NCI-H82 (cell line): ENCODE measurements around the gene GRK5.
"Not testable (repeated sequence)": the region's sequence is repeated elsewhere in the genome, so short reads cannot be mapped to it uniquely, and the experiment has no call there.

Experiments
- DNase-seq: peaks from one replicate; lab custom pipeline; 2025; lab: John Stamatoyannopoulos, UW

Gene GRK5

DNA sequence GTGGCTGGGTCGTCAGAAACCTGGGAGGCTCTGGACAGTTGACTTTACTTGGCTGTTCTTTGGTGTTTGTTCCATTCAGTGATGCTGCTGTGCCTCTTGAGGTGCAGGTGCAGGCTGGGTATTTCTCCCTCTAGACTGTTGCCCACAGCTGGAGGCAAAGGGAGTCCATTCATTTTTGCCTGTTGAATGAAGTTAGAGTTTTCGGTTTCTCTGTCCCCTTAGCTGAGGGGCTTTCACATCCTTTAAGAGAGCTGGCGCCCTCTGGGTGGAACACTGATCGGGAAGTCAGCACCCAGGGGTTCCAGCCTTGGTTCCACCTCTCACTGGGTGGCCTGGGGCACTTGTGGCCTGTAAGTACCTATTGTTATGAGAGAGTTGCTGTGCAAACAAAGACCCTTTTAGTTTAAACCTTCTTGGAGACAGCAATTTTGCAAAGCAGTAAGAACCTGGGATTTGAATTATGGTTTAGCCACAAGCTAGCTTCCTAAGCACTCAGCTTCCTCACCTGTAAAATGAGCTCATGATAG, 67.2 kb downstream of the GRK5 start:
- no peak for DNase-seq

DNA sequence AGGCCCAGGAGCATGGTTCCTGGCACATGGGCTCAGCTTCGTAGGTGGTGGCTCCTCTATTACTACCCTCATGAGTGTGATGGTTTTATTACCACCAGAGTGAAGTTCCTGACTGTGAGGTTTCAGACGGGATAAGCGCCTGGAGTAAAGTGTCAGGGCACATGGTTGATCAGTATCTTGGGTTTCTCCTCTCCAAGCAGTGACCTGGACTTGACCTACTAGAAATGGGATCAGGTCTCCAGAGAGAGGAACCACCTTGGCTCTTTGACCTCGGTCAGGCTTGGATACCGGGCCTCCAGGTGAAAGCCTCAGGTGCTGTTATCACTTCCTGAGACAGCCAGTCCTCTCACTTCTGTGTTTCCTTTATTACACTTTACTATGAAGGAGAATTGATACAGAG, 67.7 kb downstream of the GRK5 start:
- DNase-seq, result no peak

GRCh38 chr10:119276194-119276593, 68.8 kb downstream of the GRK5 start:
- DNase-seq, result not testable (repeated sequence)

- DNase-seq, result peak; percentile 15
These were observed 70.8 kb downstream of the GRK5 start for GRCh38 chr10:119278126-119278709.

GRCh38 chr10:119279441-119279840, 72.1 kb downstream of the GRK5 start:
- no peak for DNase-seq

GRCh38 chr10:119281581-119282071, 74.3 kb downstream of the GRK5 start:
- peak; percentile 80 for DNase-seq

DNA sequence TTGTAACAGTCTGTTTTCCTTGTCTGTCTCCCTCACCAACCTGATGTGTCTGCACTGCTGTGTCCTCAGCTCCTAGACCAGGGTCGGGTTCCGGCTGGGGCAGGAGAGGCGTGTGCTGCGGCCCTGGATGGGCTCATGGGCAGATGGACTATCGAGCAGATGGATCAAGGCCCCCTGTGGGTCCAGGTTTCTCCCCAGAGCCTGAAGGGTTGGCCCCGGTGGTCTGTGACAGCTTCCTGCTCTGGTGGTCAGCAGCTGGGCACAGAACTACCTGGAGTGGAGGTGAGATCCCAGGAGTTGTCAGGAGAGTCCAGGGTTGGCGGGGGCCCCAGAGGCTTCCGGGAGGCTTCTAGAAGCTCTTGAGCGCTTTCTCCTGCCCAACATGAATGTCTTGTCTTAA, 75.1 kb downstream of the GRK5 start:
- DNase-seq, result no peak

- DNase-seq, result no peak
These were observed 76.0 kb downstream of the GRK5 start for GRCh38 chr10:119283387-119283786.

DNA sequence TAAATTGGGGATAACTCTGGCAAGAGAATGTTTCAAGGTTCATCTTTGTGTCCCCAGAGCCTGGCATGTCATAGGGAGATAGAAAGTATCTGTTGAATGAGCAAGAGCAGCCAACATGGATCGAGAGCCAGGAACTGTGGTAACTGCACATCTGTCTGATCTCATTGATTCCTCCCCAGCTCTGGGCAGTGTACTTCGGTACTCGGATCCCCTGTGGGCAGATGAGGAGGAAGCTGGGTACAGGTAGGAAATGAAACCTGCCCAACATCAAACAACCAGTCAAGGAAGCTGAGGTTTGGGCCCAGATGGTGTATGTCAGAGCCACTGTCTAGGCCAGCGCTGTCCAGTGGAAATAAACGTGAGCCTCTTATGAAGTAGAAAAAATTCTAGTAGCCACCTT, 76.4 kb downstream of the GRK5 start:
- DNase-seq, result no peak

- DNase-seq, result no peak
These were observed 77.3 kb downstream of the GRK5 start for GRCh38 chr10:119284679-119285096.

- DNase-seq, result no peak
These were observed 78.3 kb downstream of the GRK5 start for GRCh38 chr10:119285495-119286267.

- no peak for DNase-seq
These were observed 79.1 kb downstream of the GRK5 start for GRCh38 chr10:119286516-119286915.

- DNase-seq, result no peak
These were observed 79.7 kb downstream of the GRK5 start for GRCh38 chr10:119286983-119287633.

DNA sequence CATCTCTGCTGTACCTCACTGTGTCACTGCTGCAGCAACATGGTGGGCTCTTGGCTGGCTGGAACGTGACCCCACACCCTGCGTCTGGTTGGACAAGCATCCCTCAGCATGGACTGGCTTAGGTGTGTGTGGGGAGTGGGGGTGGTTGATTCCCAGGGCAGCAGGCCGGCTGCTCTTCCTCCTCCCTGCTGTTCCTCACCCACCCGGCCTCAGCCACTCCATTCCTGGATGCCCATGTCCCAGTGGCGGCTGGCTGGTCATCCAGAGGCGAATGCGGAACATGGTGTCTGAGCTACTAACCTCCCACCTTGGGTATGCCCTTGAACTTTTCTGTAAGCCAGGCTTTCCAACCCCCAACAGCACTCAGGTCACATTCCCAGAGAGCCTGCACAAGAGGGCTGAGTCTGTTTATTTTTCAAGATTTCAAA, 81.2 kb downstream of the GRK5 start:
- no peak for DNase-seq

DNA sequence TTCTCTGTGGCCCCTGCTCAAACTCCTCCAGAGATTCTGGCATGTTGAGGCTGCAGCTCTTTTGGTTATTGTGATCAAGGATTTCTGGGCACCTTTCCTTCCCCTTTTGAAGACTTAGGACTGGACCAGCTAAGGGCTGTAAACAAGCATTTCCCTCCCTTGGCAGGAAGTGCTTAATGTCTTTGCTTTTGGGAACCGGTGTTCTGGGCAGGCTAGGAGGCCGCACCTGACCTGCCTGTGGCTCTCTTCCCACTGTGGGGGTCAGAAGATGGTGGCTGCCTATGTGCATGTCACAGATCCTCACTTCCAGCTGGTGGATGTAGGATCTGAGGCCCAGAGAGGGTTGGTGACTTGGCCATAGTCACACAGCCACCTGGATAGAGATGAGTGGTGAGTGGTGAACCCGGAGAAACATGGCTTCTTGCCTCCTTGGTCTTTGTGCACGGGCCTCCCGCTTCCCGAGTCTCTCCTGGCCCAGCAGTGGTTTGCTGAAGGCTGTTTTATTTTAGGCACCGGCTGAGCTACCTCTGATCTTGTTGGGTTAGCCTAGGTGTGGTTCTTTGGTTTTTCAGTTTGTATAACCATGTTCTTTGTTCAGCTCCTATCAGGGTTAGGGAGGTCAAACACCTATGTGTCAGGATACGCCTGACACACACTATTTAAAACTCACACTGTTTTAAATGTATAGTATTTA, 82.0 kb downstream of the GRK5 start:
- no peak for DNase-seq

- no peak for DNase-seq
These were observed 83.1 kb downstream of the GRK5 start for GRCh38 chr10:119290301-119291048.

GRCh38 chr10:119291223-119291900, 84.0 kb downstream of the GRK5 start:
- no peak for DNase-seq

DNA sequence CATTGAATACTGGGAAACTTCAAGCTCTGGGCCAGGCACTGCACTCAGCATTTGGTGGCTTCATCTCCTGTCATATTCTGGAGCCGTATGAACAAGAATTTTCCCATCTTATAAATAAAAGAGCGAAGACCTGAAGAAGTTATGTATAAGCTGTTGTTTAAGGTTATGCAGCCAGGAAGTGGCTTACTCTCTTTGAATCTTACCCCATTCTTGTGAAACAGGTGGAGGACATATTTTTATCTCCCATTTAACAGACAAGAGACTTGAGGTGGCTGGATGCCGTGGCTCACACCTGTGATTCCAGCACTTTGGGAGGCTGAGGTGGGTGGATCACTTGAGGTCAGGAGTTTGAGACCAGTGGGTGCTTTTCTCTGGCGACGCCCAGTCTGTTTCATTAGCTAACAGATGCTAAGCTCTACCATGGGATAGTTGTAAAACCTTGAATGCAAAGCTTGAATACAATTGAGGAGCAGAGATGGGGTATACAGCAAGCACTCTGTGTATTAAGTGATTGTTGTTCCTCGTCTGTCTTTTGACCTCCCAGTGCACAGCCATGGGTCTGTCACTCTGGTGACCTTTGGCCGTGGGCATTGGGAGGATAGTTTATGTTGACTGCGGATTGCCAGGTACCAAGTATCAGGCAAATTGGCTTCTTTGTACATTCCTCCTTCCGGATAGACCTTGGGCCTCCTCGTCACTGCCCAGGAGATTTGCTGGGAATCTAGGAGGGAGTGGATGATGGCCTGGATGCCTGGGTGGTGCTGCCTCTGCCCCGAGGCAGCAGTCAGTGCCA, 85.8 kb downstream of the GRK5 start:
- DNase-seq, result no peak

DNA sequence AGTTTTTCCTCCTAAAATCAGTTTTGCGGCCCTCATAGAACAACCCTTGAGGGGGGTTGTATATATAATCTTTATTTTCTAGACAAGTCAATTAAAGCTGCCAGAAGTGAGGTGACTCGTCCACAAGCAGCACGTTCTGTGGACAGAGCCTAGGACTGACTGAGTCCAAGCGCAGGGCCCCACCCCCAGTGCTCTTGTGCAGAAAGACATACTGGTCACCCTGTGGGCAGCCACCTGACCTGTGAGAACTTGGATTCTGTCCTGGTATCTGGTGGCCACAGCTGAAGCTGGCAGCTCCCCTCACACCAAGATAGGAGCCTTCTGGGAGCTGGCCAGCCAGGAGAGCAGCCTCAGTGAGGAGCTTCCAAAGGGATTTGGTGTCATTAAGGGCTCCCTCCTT, 89.3 kb downstream of the GRK5 start:
- no peak for DNase-seq
